Activated CD8-positive, alpha-beta T cell treated with anti-CD3 and anti-CD28 coated beads, Interleukin-2, amount 10 ng/mL, durations not matched to agents 7 days and 5 days (primary cell): Measurements from ENCODE around the gene TEAD1. TPM values are rescaled to one million over a fixed set of nuclear protein-coding genes. Genes with fewer than 3 reads are reported as not detected.

ENCODE experiments used
- ATAC-seq: fragments of 150-1000 bp; cut with Tn5 transposase; one replicate; pipeline ENCODE4 v1.10.0; 2021; ENCODE audit warnings: moderate library complexity
- CTCF ChIA-PET: fragments of 350-600 bp; sonication (Branson Sonifier 250); formaldehyde crosslinking; loops from one replicate; lab custom pipeline; 2021; ENCODE audit warnings: antibody characterized with exemption; lab: Charles Lee
- POLR2A ChIA-PET: fragments of 350-600 bp; sonication (Branson Sonifier 250); formaldehyde crosslinking; loops from one replicate; lab custom pipeline; 2021; ENCODE audit warnings: antibody characterized with exemption; lab: Charles Lee
- DNase-seq: peaks from one replicate; pipeline ENCODE4 v3.0.0-alpha.2; 2020
- H3K27ac Mint-ChIP-seq: one replicate; pipeline ENCODE4 v1.8.0; 2021; ENCODE audit warnings: mild to moderate bottlenecking, mixed read lengths
- H3K27me3 Mint-ChIP-seq: one replicate; pipeline ENCODE4 v1.8.0; 2021; ENCODE audit warnings: low read depth, mixed read lengths
- H3K36me3 Mint-ChIP-seq: one replicate; pipeline ENCODE4 v1.8.0; 2021; ENCODE audit warnings: low read depth, mixed read lengths
- H3K4me1 Mint-ChIP-seq: one replicate; pipeline ENCODE4 v1.8.0; 2021; ENCODE audit warnings: low read depth, mixed read lengths
- H3K4me3 Mint-ChIP-seq: one replicate; pipeline ENCODE4 v1.8.0; 2021; ENCODE audit warnings: mild to moderate bottlenecking, mixed read lengths
- H3K9me3 Mint-ChIP-seq: one replicate; pipeline ENCODE4 v1.8.0; 2022; ENCODE audit warnings: mixed read lengths; ENCODE audit not compliant: insufficient read depth
- total RNA-seq, 2 experiments: library from RNA; stranded (reverse); gene quantifications; one replicate each; pipeline ENCODE4 v1.2.3, GENCODE V29; 2021

TEAD1 gene
- total RNA-seq, 2 experiments from 2014 or later: 0.05 TPM; not detected in 1

DNA sequence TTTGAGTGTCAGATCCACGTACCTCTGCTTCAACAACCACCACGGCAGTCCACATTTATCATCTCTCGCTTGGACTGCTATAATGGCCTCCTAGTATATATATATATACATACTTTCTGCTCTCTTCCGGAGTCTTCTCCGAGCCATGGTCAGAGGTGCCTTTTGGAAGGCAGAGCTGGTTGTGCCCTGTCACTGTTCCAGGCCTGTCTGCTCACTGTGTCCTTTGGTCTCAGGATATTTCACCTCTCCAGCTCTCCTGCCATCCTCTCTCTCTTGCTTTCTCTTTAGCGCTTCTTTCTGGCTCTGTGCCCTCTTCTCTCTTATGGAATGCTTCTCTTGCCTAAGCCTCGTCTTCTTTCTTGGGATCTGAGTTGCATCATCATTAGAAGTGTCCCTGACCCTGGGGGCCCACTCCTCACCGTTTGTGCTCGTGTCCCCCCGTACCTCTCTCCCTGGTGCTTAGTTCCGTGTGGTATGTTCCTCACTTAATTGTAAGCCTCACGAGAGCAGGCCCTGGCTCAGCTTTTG lies 248.8 kb downstream of the TEAD1 start:
- Mint-ChIP-seq H3K27ac (no peak overlapping the region), H3K36me3 (no peaks in the 10 kb centered on the region), H3K27me3 (peaks cover 12% of the 10 kb centered on the region), H3K4me1 (no peaks in the 10 kb centered on the region), H3K4me3 (no peak overlapping the region), H3K9me3 (no peaks in the 10 kb centered on the region)
- ChIA-PET POLR2A (no interaction called here), CTCF (no interaction called here)
- ATAC-seq: no peak
- DNase-seq: no peak

DNA sequence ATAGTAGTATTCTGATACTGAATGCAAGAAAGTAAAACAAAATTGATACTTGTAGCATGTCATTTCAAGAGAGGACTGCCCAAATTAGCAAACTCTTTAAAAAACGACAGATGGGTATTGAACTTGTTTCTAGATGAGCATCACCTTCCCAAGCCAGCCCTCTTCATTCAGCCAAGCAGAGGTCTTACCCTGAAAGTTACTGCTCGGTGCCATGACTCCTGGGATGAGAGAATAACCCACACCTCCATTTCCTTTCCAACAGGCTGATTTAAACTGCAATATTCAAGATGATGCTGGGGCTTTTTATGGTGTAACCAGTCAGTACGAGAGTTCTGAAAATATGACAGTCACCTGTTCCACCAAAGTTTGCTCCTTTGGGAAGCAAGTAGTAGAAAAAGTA lies 250.4 kb downstream of the TEAD1 start:
- ATAC-seq (no peak), DNase-seq (no peak)
- Mint-ChIP-seq H3K4me1 (no peaks in the 10 kb centered on the region), H3K27me3 (peaks cover 15% of the 10 kb centered on the region), H3K4me3 (no peak overlapping the region), H3K36me3 (no peaks in the 10 kb centered on the region), H3K27ac (no peak overlapping the region), H3K9me3 (no peaks in the 10 kb centered on the region)
- CTCF ChIA-PET: no interaction called here
- POLR2A ChIA-PET: no interaction called here

DNA sequence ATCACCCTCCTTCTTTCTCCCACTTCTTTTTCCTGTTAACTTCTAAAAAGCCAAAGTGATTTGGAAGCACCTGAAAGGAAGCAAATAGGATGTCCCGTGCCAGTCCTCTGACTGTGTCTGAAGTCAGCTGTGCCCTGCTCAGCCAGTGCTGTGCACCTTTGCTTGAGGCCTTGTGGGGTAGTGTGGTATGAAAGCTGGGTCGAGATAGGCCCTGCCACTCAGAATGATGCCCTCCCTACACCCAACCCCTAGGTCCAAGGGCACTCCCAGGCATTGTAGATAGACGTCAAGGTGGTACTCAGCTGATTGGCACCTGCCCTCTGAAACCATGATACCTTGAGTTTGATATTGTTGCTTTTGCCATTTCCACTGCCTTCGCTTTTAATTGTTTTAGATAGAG lies 251.3 kb downstream of the TEAD1 start:
- DNase-seq: no peak
- Mint-ChIP-seq H3K4me1 (no peaks in the 10 kb centered on the region), H3K9me3 (no peaks in the 10 kb centered on the region), H3K27ac (no peak overlapping the region), H3K36me3 (no peaks in the 10 kb centered on the region), H3K27me3 (peaks cover 15% of the 10 kb centered on the region), H3K4me3 (no peak overlapping the region)
- ATAC-seq: no peak
- POLR2A ChIA-PET: no interaction called here
- CTCF ChIA-PET: no interaction called here

DNA sequence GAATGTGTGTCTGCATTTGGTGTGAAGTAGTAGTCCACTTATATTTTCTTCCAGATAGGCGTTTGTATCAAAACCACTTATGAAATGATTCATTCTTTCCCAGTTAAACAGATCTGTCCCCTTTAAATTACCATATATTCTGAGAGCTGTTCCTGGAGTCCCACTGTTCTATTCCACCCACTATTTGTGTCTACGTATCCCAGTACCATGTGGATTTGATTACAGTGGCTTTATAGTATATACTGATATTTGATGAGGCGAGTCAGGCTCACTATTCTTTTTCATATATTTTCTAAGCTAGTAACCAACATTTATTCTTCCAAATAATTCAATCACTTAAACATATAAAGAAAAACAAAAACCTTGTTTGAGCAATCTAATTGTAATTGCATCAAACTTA lies 253.0 kb downstream of the TEAD1 start:
- ATAC-seq (no peak), DNase-seq (no peak)
- POLR2A ChIA-PET: no interaction called here
- Mint-ChIP-seq H3K27me3 (peaks cover 15% of the 10 kb centered on the region), H3K4me3 (no peak overlapping the region), H3K36me3 (no peaks in the 10 kb centered on the region), H3K4me1 (no peaks in the 10 kb centered on the region), H3K27ac (no peak overlapping the region), H3K9me3 (no peaks in the 10 kb centered on the region)
- CTCF ChIA-PET: no interaction called here

DNA sequence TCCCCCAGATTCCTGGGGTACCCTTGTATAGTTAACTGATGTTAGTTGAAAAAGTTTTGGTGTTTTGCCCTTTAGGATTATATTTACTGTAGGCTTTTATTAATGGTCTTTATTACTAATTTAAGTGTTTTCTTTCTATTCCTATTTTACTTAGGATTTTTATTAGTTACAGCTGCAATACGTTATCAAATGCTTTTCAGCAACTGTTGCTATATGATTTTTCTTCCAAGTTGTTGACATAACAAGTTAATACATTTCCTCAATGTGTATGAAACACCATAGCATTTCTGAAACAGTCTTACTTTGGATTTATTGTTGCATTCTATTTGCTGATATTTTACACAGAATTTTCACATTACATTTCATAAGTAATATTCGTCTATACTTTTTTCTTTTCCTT lies 253.7 kb downstream of the TEAD1 start:
- ATAC-seq (no peak), DNase-seq (no peak)
- Mint-ChIP-seq H3K27me3 (peaks cover 15% of the 10 kb centered on the region), H3K4me1 (no peaks in the 10 kb centered on the region), H3K9me3 (no peaks in the 10 kb centered on the region), H3K27ac (no peak overlapping the region), H3K36me3 (no peaks in the 10 kb centered on the region), H3K4me3 (no peak overlapping the region)
- POLR2A ChIA-PET: no interaction called here
- CTCF ChIA-PET: no interaction called here

DNA sequence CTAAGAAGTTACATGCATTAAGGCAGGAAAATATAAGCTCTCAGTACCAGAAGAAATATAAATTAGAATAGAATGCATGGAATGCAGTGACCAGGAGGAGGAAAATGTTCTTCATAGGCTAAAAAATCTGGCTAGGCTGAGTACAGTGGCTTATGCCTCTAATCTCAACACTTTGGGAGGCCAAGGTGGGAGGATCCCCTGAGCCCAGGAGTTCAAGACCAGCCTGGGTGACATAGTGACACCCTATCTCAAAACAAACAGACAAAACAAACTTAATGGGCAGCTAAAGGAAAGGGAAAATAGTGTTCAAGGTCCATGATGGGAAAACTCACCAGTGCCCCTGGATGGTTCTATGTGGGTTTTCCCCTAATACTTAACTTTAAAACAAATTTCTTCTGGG lies 256.6 kb downstream of the TEAD1 start:
- no peak overlapping the region for H3K27ac Mint-ChIP-seq
- H3K4me1 Mint-ChIP-seq: no peaks in the 10 kb centered on the region
- ATAC-seq (no peak), DNase-seq (no peak)
- no peak overlapping the region for H3K4me3 Mint-ChIP-seq
- peaks cover 15% of the 10 kb centered on the region for H3K27me3 Mint-ChIP-seq
- ChIA-PET POLR2A (no interaction called here), CTCF (no interaction called here)
- no peaks in the 10 kb centered on the region for H3K9me3 Mint-ChIP-seq
- H3K36me3 Mint-ChIP-seq: no peaks in the 10 kb centered on the region

DNA sequence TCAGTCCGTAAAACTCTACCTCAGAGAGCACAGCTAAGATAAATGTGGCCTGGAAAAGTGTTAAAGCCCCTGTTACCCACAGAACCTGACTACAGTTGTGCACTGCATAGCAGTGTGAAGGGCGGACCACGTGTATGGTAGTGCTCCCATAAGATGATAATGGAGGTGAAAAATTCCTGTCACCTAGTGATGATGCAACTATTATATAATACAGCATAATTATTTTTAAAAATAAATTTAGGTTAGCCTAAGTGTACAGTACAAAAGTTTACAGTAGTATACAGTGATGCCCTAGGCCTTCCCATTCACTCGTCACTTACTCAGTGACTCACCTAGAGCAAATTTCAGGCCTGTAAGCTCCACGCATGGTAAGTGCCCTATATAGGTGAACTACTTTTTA lies 258.3 kb downstream of the TEAD1 start:
- Mint-ChIP-seq H3K9me3 (no peaks in the 10 kb centered on the region), H3K27ac (no peak overlapping the region), H3K4me1 (no peaks in the 10 kb centered on the region), H3K36me3 (no peaks in the 10 kb centered on the region), H3K4me3 (no peak overlapping the region), H3K27me3 (peaks cover 8% of the 10 kb centered on the region)
- ATAC-seq: no peak
- no peak for DNase-seq
- CTCF ChIA-PET: no interaction called here
- POLR2A ChIA-PET: no interaction called here

DNA sequence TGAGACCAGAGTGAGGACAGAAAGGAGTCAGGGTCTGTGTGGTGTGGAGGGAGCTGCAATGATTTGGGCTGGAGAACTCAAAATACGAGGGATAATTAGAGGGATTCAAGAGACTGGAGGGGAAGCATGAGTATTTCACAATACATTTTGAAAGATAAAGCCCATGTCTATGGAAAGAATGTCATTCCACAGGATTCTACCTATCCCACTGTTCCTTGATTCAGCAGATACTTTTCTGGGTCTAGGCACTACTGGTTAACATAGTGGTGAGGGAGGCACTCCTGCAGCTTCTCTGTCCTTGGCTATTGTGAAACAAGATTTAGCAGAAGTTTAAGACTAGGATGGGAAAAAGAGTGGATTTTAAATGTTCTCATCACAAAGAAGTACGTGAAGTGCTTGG lies 262.0 kb downstream of the TEAD1 start:
- H3K4me1 Mint-ChIP-seq: no peaks in the 10 kb centered on the region
- CTCF ChIA-PET: no interaction called here

DNA sequence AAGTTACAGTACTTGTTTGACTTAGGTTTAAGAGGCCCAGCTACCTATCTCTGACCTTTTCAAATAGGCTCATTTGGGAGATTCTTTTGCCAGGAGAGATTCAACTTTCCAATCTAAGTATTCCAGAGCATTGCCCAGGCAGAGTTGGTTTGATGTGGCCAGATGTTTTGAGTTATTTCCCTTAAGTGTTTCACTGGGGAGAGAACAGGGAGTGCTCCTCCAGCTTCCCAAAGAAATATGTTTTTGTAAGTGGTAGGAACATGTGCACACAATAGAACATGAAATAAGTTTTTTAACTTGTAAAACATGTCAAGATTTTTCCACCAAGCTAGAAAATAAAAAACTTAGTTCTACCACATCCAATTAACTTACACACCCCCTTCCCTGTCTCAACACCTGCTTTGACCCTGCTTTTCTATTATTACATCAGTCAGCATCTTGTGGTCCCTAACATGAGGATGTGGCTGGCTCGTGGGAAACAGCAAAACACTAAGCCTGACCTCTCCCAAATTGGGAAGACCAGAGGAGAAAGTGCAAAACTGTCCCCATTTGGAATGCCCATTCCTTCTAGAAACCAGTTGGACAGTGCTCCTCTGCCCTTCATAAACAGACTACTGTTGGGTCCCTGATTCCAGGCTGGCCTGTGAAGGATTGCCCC lies 264.5 kb downstream of the TEAD1 start:
- ATAC-seq (no peak), DNase-seq (no peak)
- Mint-ChIP-seq H3K27me3 (peaks cover 10% of the 10 kb centered on the region), H3K9me3 (no peaks in the 10 kb centered on the region), H3K36me3 (no peaks in the 10 kb centered on the region), H3K4me1 (no peaks in the 10 kb centered on the region), H3K27ac (no peak overlapping the region), H3K4me3 (no peak overlapping the region)
- POLR2A ChIA-PET: no interaction called here
- CTCF ChIA-PET: no interaction called here

More for the DNA sequence above, 262.0 kb downstream of the TEAD1 start:
- ATAC-seq (no peak), DNase-seq (no peak)
- no peaks in the 10 kb centered on the region for H3K36me3 Mint-ChIP-seq
- H3K9me3 Mint-ChIP-seq: no peaks in the 10 kb centered on the region
- no peak overlapping the region for H3K4me3 Mint-ChIP-seq
- H3K27ac Mint-ChIP-seq: no peak overlapping the region
- peaks cover 8% of the 10 kb centered on the region for H3K27me3 Mint-ChIP-seq
- POLR2A ChIA-PET: no interaction called here

DNA sequence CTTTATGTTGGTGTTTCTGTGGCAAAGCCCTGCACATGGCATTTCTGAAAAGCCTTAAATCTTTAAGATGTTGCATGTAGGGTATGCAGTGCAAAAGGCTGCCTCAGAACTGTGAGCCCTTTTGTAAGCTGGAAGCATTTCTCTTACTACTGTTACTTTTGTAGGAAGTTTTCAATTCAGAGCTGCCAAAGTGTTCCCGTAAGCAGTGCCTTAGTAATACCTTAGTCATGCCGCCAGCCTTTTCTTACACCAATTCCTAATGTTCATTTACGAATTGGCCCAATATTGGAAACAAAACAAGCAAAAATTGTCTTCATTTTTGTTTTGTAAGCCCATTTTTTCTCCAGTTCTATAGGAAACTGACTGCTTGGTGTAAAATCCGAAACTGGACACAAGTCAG lies 267.4 kb downstream of the TEAD1 start:
- Mint-ChIP-seq H3K4me3 (no peak overlapping the region), H3K27ac (no peak overlapping the region), H3K4me1 (no peaks in the 10 kb centered on the region), H3K36me3 (no peaks in the 10 kb centered on the region), H3K9me3 (no peaks in the 10 kb centered on the region), H3K27me3 (peaks cover 15% of the 10 kb centered on the region)
- ATAC-seq (no peak), DNase-seq (no peak)
- ChIA-PET CTCF (no interaction called here), POLR2A (no interaction called here)

DNA sequence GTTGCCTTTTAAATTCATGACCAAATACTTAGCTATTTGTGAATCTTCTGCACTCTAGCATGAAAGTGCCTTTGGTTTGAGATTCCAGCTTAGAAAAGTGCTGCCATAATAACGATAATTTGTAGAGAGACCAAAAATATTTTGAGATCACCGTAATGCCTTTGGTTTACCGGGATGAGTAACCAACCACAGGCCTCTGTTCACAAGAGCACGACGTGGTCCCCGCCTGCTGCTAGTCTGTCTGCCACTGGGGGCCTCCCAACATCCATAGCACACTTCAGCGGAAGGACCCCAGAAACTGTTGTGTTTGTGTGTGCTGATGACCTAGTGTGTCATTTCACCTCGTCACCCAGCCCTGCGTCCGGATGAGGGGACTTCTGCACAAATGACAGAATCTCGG lies 267.9 kb downstream of the TEAD1 start:
- ATAC-seq (no peak), DNase-seq (no peak)
- H3K9me3 Mint-ChIP-seq: no peaks in the 10 kb centered on the region
- no peaks in the 10 kb centered on the region for H3K4me1 Mint-ChIP-seq
- H3K27me3 Mint-ChIP-seq: peaks cover 14% of the 10 kb centered on the region
- ChIA-PET CTCF (no interaction called here), POLR2A (no interaction called here)
- H3K27ac Mint-ChIP-seq: no peak overlapping the region
- no peaks in the 10 kb centered on the region for H3K36me3 Mint-ChIP-seq
- no peak overlapping the region for H3K4me3 Mint-ChIP-seq

DNA sequence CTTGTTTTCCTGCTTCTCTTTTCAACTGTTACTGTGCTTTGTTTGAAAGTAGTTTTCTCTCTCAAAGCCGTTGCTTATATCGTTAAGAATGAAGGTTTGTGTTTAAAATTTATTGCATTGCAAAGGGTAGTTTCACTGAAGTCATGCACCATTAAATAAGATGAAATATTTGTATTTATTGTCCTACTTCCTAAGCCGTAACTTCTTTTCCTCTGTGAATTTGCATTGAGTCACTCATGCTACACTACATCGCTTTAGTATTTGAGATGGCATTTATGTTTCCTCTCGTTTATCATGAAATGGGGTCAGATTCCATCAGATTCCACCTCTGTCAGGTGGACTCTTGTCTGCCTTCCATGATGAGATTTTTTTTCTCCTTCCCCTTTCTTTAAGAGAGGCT lies 269.1 kb downstream of the TEAD1 start:
- no peaks in the 10 kb centered on the region for H3K4me1 Mint-ChIP-seq
- ATAC-seq (no peak), DNase-seq (no peak)
- no peak overlapping the region for H3K4me3 Mint-ChIP-seq
- peaks cover 10% of the 10 kb centered on the region for H3K27me3 Mint-ChIP-seq
- CTCF ChIA-PET: interaction anchor here (0.6 kb wide), 1 partner anchor 612 kb away, joined by 3 read pairs; no protein-coding TSS in a partner anchor
- no peaks in the 10 kb centered on the region for H3K9me3 Mint-ChIP-seq
- POLR2A ChIA-PET: no interaction called here
- H3K27ac Mint-ChIP-seq: no peak overlapping the region
- H3K36me3 Mint-ChIP-seq: no peaks in the 10 kb centered on the region

DNA sequence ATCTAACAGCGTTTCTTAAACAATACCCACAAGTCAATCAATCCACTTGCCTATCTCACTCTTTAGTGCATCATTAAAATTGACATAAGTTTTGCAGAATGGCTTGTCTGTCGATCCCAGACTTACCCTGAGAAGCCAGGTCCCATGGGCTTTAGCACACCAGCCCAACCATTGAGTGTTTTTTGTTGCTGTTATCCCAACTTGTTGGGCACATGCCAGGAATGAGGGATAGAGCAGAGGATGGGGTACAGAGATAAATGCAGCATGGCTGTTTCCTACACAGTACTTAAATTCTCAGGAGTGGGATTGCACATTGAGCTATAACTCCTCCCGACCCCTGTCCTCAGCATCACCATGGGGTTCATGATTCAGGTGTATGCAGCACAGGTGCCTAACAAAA lies 270.7 kb downstream of the TEAD1 start:
- ATAC-seq (no peak), DNase-seq (no peak)
- CTCF ChIA-PET: no interaction called here
- H3K27ac Mint-ChIP-seq: no peak overlapping the region
- H3K27me3 Mint-ChIP-seq: peaks cover 8% of the 10 kb centered on the region
- no peaks in the 10 kb centered on the region for H3K9me3 Mint-ChIP-seq
- POLR2A ChIA-PET: no interaction called here
- H3K4me3 Mint-ChIP-seq: no peak overlapping the region
- H3K36me3 Mint-ChIP-seq: no peaks in the 10 kb centered on the region
- H3K4me1 Mint-ChIP-seq: no peaks in the 10 kb centered on the region
